D721Med (cell line): ENCODE data around the gene PRRC1.

Source experiments
- DNase-seq: peaks from one replicate; pipeline ENCODE4 v3.0.0; 2011; ENCODE audit warnings: low spot score; ENCODE audit not compliant: insufficient read length
- FAIRE-seq: peaks from 2 replicates; lab custom pipeline; 2011; peaks lifted over from hg19 to GRCh38; lab: Jason Lieb, UNC
- TF ChIP-seq, protein P1 (sequence below): IDR thresholded peaks from 2 replicates; pipeline ENCODE4 v1.5.1; 2012; ENCODE audit warnings: mild to moderate bottlenecking, control low read depth; ENCODE audit not compliant: insufficient read depth; ENCODE audit errors: missing control alignments

The PRRC1 gene

DNA sequence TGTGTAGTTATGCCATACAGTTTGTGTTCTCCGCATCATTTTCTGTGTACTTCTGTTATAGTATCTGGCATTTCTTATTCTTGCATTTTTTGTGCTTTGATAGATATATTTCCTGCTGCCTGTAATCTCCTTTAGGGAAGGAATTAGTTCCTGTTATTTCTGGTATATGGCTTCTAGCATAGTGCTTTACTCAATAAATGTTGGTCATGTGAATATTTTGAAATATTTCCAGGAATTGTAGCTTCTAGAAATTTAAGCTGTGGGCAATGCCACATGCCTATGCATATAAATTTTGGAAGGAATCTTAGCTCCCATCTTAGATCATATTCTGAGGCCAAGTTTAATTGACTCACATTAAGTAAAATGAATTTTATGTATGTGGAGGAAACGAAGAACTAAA is 11.5 kb upstream of the PRRC1 start:
- TF ChIP-seq, protein P1, sequence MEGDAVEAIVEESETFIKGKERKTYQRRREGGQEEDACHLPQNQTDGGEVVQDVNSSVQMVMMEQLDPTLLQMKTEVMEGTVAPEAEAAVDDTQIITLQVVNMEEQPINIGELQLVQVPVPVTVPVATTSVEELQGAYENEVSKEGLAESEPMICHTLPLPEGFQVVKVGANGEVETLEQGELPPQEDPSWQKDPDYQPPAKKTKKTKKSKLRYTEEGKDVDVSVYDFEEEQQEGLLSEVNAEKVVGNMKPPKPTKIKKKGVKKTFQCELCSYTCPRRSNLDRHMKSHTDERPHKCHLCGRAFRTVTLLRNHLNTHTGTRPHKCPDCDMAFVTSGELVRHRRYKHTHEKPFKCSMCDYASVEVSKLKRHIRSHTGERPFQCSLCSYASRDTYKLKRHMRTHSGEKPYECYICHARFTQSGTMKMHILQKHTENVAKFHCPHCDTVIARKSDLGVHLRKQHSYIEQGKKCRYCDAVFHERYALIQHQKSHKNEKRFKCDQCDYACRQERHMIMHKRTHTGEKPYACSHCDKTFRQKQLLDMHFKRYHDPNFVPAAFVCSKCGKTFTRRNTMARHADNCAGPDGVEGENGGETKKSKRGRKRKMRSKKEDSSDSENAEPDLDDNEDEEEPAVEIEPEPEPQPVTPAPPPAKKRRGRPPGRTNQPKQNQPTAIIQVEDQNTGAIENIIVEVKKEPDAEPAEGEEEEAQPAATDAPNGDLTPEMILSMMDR = no peak
- FAIRE-seq (no peak), DNase-seq (no peak)

DNA sequence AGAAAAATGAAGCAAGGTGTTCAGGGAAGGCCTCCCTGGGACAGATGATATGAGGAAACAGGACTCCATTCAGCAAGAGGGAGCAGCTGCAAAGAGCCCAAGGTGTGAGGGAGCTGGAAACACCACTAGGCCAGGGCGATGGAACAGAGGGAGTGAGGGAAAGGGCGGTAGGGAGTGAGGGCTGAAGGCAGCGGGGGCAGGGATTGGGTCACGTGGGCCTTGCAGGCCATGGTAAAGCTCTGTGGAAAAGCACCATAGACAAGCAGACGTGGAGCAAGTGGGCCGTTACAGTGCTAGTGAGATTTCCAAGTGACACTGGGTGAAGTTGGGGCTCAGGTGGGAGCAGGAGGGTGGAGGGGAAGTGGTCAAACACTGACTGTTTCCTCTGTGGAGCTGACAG is 10.8 kb upstream of the PRRC1 start:
- no peak for FAIRE-seq
- DNase-seq = no peak
- TF ChIP-seq, protein P1 = no peak

DNA sequence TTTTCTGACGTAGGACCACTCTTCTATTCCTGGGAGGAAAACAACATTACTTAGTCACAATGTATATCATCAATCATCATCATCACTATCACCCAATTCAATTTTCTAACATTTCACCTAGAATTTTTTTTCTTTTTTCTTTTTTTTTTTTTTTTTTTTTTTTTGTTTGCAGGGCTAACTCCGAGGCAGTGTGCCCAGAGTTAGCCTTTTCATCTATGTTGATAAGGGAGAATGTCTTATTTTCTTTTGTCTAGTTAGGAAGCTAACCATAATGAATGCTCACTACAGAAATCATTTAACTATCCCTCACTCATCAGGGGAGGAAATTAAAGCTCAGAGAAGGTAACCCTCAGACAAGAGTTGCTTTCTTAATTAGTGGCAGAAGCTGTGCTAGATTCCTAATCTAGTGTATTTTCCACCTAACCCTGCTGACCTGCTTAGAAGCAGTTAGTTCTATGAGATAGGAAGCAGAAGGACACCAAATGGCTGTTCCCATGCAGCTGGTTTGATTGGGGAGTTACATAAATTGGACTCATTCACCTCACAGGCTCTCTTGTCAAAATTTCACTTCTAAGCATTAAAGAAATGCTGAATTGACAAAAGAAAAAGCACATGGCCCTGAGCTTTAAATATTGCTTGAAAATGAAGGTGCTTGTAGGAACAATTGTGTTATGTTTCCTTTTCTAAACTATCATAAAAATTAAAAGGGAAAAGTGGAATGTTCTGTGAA is 8.6 kb upstream of the PRRC1 start:
- DNase-seq (no peak), FAIRE-seq (no peak)
- TF ChIP-seq, protein P1 = no peak

DNA sequence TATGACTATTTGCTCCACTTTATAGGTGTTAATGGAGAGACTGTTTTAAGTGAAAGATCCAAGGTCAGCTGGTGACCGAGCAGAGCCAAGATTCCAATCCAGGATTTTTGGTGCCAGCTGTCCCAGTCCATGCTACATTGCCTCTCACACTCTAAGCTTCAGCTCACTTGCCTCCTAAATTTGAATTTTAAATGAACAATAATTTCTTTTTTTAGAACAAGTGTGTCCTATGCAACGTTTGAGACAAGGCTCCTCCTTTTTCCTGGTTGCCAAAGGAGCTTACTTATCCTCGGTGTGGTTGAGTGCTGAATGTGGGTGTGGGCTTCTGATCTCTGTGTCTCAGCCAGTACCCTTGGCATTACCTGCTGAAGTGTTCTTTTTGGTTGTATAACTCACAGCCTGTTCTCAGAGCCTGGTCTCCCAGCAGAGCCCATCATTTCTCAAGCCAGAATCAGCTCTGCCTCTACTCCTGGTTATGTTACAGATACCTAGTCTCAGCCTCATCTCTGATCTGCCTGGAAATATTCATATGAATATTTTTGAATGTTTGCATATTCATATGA is 4.0 kb upstream of the PRRC1 start:
- FAIRE-seq = no peak
- TF ChIP-seq, protein P1 = no peak

DNA sequence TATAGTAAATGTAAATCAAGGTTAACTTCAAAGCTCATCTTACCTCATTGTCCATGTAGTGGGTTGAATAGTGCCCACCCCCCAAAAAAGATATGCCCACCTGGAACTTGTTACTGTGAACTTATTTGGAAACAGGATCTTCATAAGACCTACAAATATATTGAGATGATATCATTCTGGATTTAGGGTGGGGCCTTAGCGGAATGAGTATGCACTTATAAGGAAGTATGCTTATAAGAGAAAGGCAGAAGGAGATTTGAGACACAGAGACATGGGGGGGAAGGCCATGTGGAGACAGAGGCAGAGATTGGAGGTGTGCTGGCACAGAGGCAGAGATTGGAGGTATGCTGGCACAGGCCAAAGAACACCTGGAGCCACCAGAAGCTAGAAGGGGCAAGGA is 2.6 kb upstream of the PRRC1 start:
- DNase-seq (no peak), FAIRE-seq (no peak)
- TF ChIP-seq, protein P1 = no peak

More for the DNA sequence above, 4.0 kb upstream of the PRRC1 start:
- no peak for DNase-seq

DNA sequence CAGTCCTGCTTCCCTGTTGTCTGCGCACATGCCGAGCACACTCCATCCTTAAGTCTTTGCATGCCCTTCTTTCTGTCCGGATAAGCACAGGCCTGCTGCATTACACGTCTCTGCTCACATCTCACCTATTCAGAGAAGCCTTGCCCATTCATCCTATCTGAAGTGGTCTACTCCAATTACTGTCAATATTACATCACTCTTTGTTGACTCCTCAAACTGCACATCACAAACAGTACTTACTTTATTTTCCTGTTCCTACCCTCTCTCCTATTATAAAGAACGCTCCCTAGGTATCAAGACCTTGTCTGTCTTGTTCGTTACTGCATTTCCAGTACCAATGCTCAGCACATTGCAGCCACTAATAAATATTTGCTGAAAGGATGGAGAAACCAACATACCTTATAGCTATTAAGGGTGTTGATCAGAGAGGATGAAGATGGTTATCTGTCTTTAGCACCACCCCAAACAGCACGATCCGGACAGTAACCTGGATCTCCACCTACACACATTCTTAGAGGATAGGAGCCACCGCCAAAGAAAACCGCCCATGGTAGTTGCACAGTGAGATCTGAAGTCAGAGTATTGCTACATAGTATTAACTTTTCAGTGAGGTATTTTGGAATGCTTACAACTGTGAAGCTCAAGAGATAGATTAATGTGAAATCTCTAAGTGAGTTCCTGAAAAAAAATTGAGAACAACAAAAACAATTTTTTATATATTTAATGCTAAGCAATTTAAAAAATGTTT is 1.6 kb upstream of the PRRC1 start:
- TF ChIP-seq, protein P1 = no peak
- DNase-seq (no peak), FAIRE-seq (no peak)
